H1 (cell line): ENCODE results near the gene SRMS. TPM values are rescaled to one million over a fixed set of nuclear protein-coding genes. Genes with fewer than 3 reads are reported as not detected.

Source experiments
- ATF3 ChIP-seq: IDR thresholded peaks from 2 replicates; pipeline ENCODE4 v1.6.1; 2011; ENCODE audit warnings: low read depth, mild to moderate bottlenecking, low read length; ENCODE audit not compliant: insufficient read depth
- CEBPB ChIP-seq: IDR thresholded peaks from 2 replicates; pipeline ENCODE4 v1.6.1; 2012; ENCODE audit warnings: low read depth, low read length
- CHD7 ChIP-seq: fragments of 300-600 bp; sonication (generic); IDR thresholded peaks from 2 replicates; pipeline ENCODE4 v1.7.1; 2012; ENCODE audit warnings: low read length, moderate library complexity, mild to moderate bottlenecking, inconsistent platforms; ENCODE audit not compliant: insufficient replicate concordance
- E2F6 ChIP-seq: IDR thresholded peaks from 2 replicates; pipeline ENCODE4 v1.6.1; 2012; ENCODE audit warnings: inconsistent platforms
- SAP30 ChIP-seq: fragments of 300-600 bp; sonication (generic); IDR thresholded peaks from 2 replicates; pipeline ENCODE4 v1.7.1; 2012; ENCODE audit warnings: low read length, moderate library complexity, mild to moderate bottlenecking, inconsistent platforms; ENCODE audit not compliant: insufficient read depth, insufficient replicate concordance
- polyA plus RNA-seq, 7 experiments: library from polyadenylated mRNA; depleted of rRNA in 3 of 7; stranded (reverse) in 5 of 7; unstranded in 2 of 7; fragments of >200 nt in 5 of 7; fragments of 200-250 nt in 2 of 7; gene quantifications; 1 replicate in 5 of 7; 2 replicates in 1 of 7; 4 replicates in 1 of 7; pipeline versions ENCODE4 v1.2.1 to v1.2.3, GENCODE V29; 2011 to 2013; ENCODE audit warnings: missing spikeins in 2 of 7, mixed read lengths in 2 of 7
- total RNA-seq: library from RNA; stranded (reverse); fragmentation: NEBNext Ultra II Directional; extraction: Animal tissue kit (Norgen Biotek cat#: 25700); gene quantifications from 2 replicates; pipeline ENCODE4 v1.2.1, GENCODE V29; 2021

The SRMS gene
- total and polyA plus RNA-seq, 2 of the 8 experiments (the other 6 are each of a cell fraction or from before 2014, with no cell fraction given): 0.39 to 0.76 TPM

GRCh38 chr20:63596423-63596822, 48.9 kb upstream of the SRMS start (continued):
- TF ChIP-seq E2F6: no peak
- no peak for TF ChIP-seq CEBPB
- no peak for TF ChIP-seq CHD7
- no peak for TF ChIP-seq ATF3
- no peak for TF ChIP-seq SAP30
